Ovary (tissue), 3 donors: ENCODE measurements around the gene SDF4.

Experiments used
- CTCF ChIP-seq, 3 donors: fragments of 450-650 bp in 2 of 3; fragments of 200-600 bp in 1 of 3; IDR thresholded peaks; one replicate each; pipeline versions ENCODE4 v1.5.1 to v1.8.0; 2016 to 2022; ENCODE audit warnings: antibody characterized with exemption in 3 of 3, mild to moderate bottlenecking in 1 of 3
- POLR2A ChIP-seq: fragments of 450-650 bp; IDR thresholded peaks from one replicate; pipeline ENCODE4 v1.6.1; 2017; ENCODE audit warnings: antibody characterized with exemption, mild to moderate bottlenecking, moderate library complexity
- donor health status: DM: no; HTN: no; CAD: no.

GRCh38 chr1:1255078-1255477 is 23.3 kb upstream of the SDF4 start:
- no peak for TF ChIP-seq POLR2A
- no peak for TF ChIP-seq CTCF (IDR thresholded peaks at IDR 0.05)
